Measurements from ENCODE around the gene PTPRT. TPM values are rescaled to one million over a fixed set of nuclear protein-coding genes. Genes with fewer than 3 reads are reported as not detected.

The PTPRT gene
- total RNA-seq, 1 experiment from 2014 or later, result 0.13 TPM

DNA sequence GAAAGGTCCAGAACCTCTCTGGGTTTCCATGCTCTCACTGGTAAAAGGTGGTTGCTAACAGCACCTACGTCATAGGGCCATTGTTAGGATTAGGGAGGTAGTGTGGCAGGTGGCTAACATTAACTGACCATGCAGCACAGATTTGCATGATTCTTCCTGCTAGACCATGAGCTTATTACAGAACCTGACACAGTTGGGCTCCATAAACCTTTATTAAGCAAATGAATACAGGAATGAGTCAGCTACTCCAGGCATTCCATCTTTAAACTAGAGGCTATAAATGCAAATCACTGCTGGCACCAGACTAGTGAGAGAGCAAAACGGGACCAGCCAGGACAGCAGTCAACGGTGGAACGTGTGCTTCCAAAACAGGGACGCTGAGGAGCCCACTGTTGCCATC is 440.1 kb downstream of the PTPRT start:
- Histone ChIP-seq H3K9ac (ENCODE audit: extremely low read depth, insufficient read length, low read length) (no peak overlapping the region), H2BK15ac (ENCODE audit: low read depth, low read length) (no peak overlapping the region), H3K23me2 (ENCODE audit: insufficient read length, low read depth, low read length, poor library complexity, severe bottlenecking) (no peaks in the 10 kb centered on the region), H3K27ac (ENCODE audit: insufficient read length, low read depth, low read length) (no peak overlapping the region), H2AFZ (ENCODE audit: low read length) (no peak overlapping the region), H3K27me3 (ENCODE audit: insufficient read depth, low read length) (no peaks in the 10 kb centered on the region; the same call in 1 of the 2 replicates), H3K14ac (ENCODE audit: insufficient read depth, low read length) (no peak overlapping the region), H4K20me1 (ENCODE audit: control insufficient read depth, insufficient read depth, insufficient read length) (no peaks in the 10 kb centered on the region), H2BK120ac (ENCODE audit: low read depth, low read length, poor library complexity, severe bottlenecking) (no peak overlapping the region), H4K91ac (ENCODE audit: insufficient read length, low read depth, low read length) (no peak overlapping the region), H2BK12ac (ENCODE audit: insufficient read length, low read depth, low read length) (no peak overlapping the region), H3K4ac (ENCODE audit: low read depth, low read length) (no peak overlapping the region), H2BK5ac (ENCODE audit: insufficient read length, low read length) (no peak overlapping the region), H3K4me1 (ENCODE audit: insufficient read depth, low read length) (no peaks in the 10 kb centered on the region; the same call in 1 of the 2 replicates), H3T11ph (ENCODE audit: low read length) (no peak overlapping the region), H2AK5ac (ENCODE audit: insufficient read length, low read length) (no peak overlapping the region), H3K18ac (ENCODE audit: insufficient read length, low read depth, low read length) (no peak overlapping the region), H3K79me1 (ENCODE audit: insufficient read depth, low read depth, low read length, poor library complexity, severe bottlenecking) (no peaks in the 10 kb centered on the region), H3K79me2 (ENCODE audit: insufficient read depth, low read length) (no peaks in the 10 kb centered on the region), H2BK20ac (ENCODE audit: low read depth, low read length, poor library complexity, severe bottlenecking) (no peak overlapping the region), H3K4me2 (ENCODE audit: insufficient read depth, insufficient read length, low read length) (no peak overlapping the region), H3K23ac (ENCODE audit: insufficient read length, low read depth, low read length) (no peak overlapping the region), H3K9me3 (ENCODE audit: control insufficient read depth, low read depth, low read length) (no peaks in the 10 kb centered on the region), H4K5ac (ENCODE audit: insufficient read length, low read depth, low read length) (no peak overlapping the region), H4K8ac (replicated peaks; ENCODE audit: insufficient read length, low read depth, low read length) (no peak overlapping the region), H3K56ac (ENCODE audit: insufficient read length, low read depth, low read length) (no peak overlapping the region)
- Mint-ChIP-seq H3K27ac (no peak overlapping the region), H3K27me3 (ENCODE audit: low read depth) (peaks cover 22% of the 10 kb centered on the region), H3K36me3 (ENCODE audit: insufficient read depth in 1 of 3, low read depth in 3 of 3) (no peaks in the 10 kb centered on the region), H3K4me1 (peaks cover 12 to 13% of the 10 kb centered on the region in 2 experiments), H3K4me3 (no peak overlapping the region), H3K9me3 (no peaks in the 10 kb centered on the region)
- whole genome bisulfite sequencing (ENCODE audit: extremely low coverage, insufficient read length, low lambda C conversion rate), result no CpG with 5 or more reads among the region's 5 CpGs
- TF ChIP-seq, protein P1, sequence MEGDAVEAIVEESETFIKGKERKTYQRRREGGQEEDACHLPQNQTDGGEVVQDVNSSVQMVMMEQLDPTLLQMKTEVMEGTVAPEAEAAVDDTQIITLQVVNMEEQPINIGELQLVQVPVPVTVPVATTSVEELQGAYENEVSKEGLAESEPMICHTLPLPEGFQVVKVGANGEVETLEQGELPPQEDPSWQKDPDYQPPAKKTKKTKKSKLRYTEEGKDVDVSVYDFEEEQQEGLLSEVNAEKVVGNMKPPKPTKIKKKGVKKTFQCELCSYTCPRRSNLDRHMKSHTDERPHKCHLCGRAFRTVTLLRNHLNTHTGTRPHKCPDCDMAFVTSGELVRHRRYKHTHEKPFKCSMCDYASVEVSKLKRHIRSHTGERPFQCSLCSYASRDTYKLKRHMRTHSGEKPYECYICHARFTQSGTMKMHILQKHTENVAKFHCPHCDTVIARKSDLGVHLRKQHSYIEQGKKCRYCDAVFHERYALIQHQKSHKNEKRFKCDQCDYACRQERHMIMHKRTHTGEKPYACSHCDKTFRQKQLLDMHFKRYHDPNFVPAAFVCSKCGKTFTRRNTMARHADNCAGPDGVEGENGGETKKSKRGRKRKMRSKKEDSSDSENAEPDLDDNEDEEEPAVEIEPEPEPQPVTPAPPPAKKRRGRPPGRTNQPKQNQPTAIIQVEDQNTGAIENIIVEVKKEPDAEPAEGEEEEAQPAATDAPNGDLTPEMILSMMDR (conservative IDR thresholded peaks at IDR 0.05), result no peak
- no peak for DNase-seq
